CD4-positive, alpha-beta T cell (primary cell): ENCODE data around the gene ERAL1. TPM values are rescaled to one million over a fixed set of nuclear protein-coding genes. Genes with fewer than 3 reads are reported as not detected.

Experiments used
- ATAC-seq: fragments of 200-7000 bp; cut with Tn5 transposase; one replicate; pipeline ENCODE4 v1.10.0; 2022; ENCODE audit warnings: mild to moderate bottlenecking; ENCODE audit not compliant: poor library complexity
- CTCF ChIA-PET: fragments of 350-600 bp; sonication (Branson Sonifier 250); formaldehyde crosslinking; loops from one replicate; lab custom pipeline; 2021; ENCODE audit warnings: antibody characterized with exemption, inconsistent platforms; lab: Charles Lee
- POLR2A ChIA-PET: fragments of 350-600 bp; sonication (Branson Sonifier 250); formaldehyde crosslinking; loops from one replicate; lab custom pipeline; 2021; ENCODE audit warnings: antibody characterized with exemption, inconsistent platforms; lab: Charles Lee
- DNase-seq, 14 experiments: peaks; one replicate each; pipeline ENCODE4 v3.0.0-alpha.2; 2013 to 2020; ENCODE audit warnings: mixed read lengths in 2 of 14
- H3K27ac ChIP-seq, 2 donors: one replicate each; pipeline versions ENCODE4 v1.5.1 to v1.7.0; 2013; ENCODE audit warnings: low read length in 2 of 2, low read depth in 1 of 2, mild to moderate bottlenecking in 1 of 2
- H3K27me3 ChIP-seq, 2 experiments: 1 replicate in 1 of 2; 2 replicates in 1 of 2; pipeline versions ENCODE4 v1.6.1 to v1.7.0; 2013; ENCODE audit warnings: low read length in 2 of 2, control low read depth in 1 of 2, mild to moderate bottlenecking in 1 of 2, moderate library complexity in 1 of 2; ENCODE audit not compliant: insufficient read depth in 2 of 2, control insufficient read depth in 1 of 2
- H3K36me3 ChIP-seq: one replicate; pipeline ENCODE4 v1.6.1; 2013; ENCODE audit warnings: low read length, control low read depth; ENCODE audit not compliant: insufficient read depth
- H3K4me1 ChIP-seq: one replicate; pipeline ENCODE4 v1.6.1; 2013; ENCODE audit warnings: low read length, control low read depth; ENCODE audit not compliant: insufficient read depth
- H3K4me3 ChIP-seq: one replicate; pipeline ENCODE4 v1.5.1; 2013; ENCODE audit warnings: mild to moderate bottlenecking, low read length, moderate library complexity
- H3K9me3 ChIP-seq, 2 experiments: 1 replicate in 1 of 2; 2 replicates in 1 of 2; pipeline versions ENCODE4 v1.6.1 to v1.7.0; 2013; ENCODE audit warnings: low read length in 2 of 2, mild to moderate bottlenecking in 2 of 2, control low read depth in 1 of 2, moderate library complexity in 1 of 2; ENCODE audit not compliant: control insufficient read depth in 1 of 2, insufficient read depth in 1 of 2
- H3K27ac Mint-ChIP-seq: one replicate; pipeline ENCODE4 v1.8.0; 2020; ENCODE audit warnings: mixed read lengths
- H3K27me3 Mint-ChIP-seq: one replicate; pipeline ENCODE4 v1.8.0; 2021; ENCODE audit warnings: mixed read lengths
- H3K36me3 Mint-ChIP-seq: one replicate; pipeline ENCODE4 v1.8.0; 2021; ENCODE audit warnings: low read depth, mixed read lengths
- H3K4me1 Mint-ChIP-seq: one replicate; pipeline ENCODE4 v1.8.0; 2021; ENCODE audit warnings: low read depth, mixed read lengths
- H3K4me3 Mint-ChIP-seq: one replicate; pipeline ENCODE4 v1.8.0; 2020; ENCODE audit warnings: mild to moderate bottlenecking, mixed read lengths
- H3K9me3 Mint-ChIP-seq: one replicate; pipeline ENCODE4 v1.8.0; 2020; ENCODE audit warnings: mixed read lengths
- CTCF ChIP-seq: fragments of 200-600 bp; IDR thresholded peaks from one replicate; pipeline ENCODE4 v1.8.0; 2022; ENCODE audit warnings: antibody characterized with exemption, mild to moderate bottlenecking
- intact Hi-C, 2 experiments: fragments of 100-400 bp; cut with DNase I in 1 of 2; cut with micrococcal nuclease in 1 of 2; formaldehyde crosslinking; loops; one replicate each; pipeline versions ENCODE4 v1.15.1 to v1.9.0; 2023 to 2025; cut with DNase I, micrococcal nuclease
- total RNA-seq, 174 experiments: library from RNA in 2 of 174; stranded (reverse) in 2 of 174; gene quantifications; one replicate each; pipeline ENCODE4 v1.2.3 and lab custom pipeline; 2021 to 2026

Gene ERAL1
- total RNA-seq, 2 experiments from 2014 or later = 15.6 to 16.8 TPM

GRCh38 chr17:28878158-28878910 is 23.5 kb downstream of the ERAL1 start:
- DNase-seq (no peak), ATAC-seq (no peak)
- Mint-ChIP-seq H3K9me3 (no peaks in the 10 kb centered on the region), H3K27ac (no peak overlapping the region), H3K4me1 (no peaks in the 10 kb centered on the region), H3K36me3 (peaks cover 59% of the 10 kb centered on the region), H3K27me3 (no peaks in the 10 kb centered on the region), H3K4me3 (no peak overlapping the region)
- Histone ChIP-seq H3K27me3 (no peaks in the 10 kb centered on the region), H3K27ac (no peak overlapping the region), H3K4me1 (no peaks in the 10 kb centered on the region), H3K4me3 (no peak overlapping the region), H3K9me3 (no peaks in the 10 kb centered on the region), H3K36me3 (peaks cover 54% of the 10 kb centered on the region)
- CTCF ChIA-PET = no interaction called here
- no peak for TF ChIP-seq CTCF
- intact Hi-C loops = no loop called here
- POLR2A ChIA-PET = no interaction called here

DNA sequence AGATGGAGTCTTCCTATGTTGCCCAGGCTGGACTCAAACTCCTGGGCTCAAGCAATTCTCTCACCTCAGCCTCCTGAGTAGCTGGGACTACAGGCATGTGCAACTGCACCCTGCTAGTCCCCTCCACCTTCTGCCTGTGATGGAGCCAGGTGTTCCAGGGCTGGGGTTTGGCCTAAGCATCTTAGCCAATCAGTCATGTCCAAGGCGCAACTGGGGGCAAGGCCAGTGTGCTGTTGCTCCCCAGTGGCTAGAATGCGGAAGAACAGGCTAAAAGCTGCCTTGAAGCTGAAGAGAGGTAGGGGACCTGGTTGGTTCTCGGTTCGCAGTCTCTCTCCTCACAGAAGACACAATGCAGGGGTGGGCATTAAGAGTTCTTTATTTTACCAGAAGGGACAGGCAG is 24.2 kb downstream of the ERAL1 start:
- ATAC-seq (no peak), DNase-seq (no peak)
- no peaks in the 10 kb centered on the region for H3K9me3 Mint-ChIP-seq
- no peak for TF ChIP-seq CTCF
- Histone ChIP-seq H3K4me3 (no peak overlapping the region), H3K9me3 (no peaks in the 10 kb centered on the region), H3K4me1 (no peaks in the 10 kb centered on the region), H3K27me3 (no peaks in the 10 kb centered on the region), H3K36me3 (peaks cover 60% of the 10 kb centered on the region), H3K27ac (no peak overlapping the region)
- peaks cover 65% of the 10 kb centered on the region for H3K36me3 Mint-ChIP-seq
- POLR2A ChIA-PET = interaction anchor here (1.4 kb wide), 1 partner anchor 8 kb away, joined by 4 read pairs; no protein-coding TSS in a partner anchor
- H3K27me3 Mint-ChIP-seq = no peaks in the 10 kb centered on the region
- H3K27ac Mint-ChIP-seq = no peak overlapping the region
- H3K4me1 Mint-ChIP-seq = no peaks in the 10 kb centered on the region
- H3K4me3 Mint-ChIP-seq = no peak overlapping the region
- CTCF ChIA-PET = interaction anchor here (0.7 kb wide), 1 partner anchor 17 kb away, joined by 3 read pairs; no protein-coding TSS in a partner anchor
- intact Hi-C loops = no loop called here

GRCh38 chr17:28879886-28880571 is 25.2 kb downstream of the ERAL1 start:
- no peak for ATAC-seq
- no peak overlapping the region for H3K4me3 ChIP-seq
- Mint-ChIP-seq H3K4me1 (no peaks in the 10 kb centered on the region), H3K27ac (no peak overlapping the region), H3K4me3 (no peak overlapping the region), H3K9me3 (no peaks in the 10 kb centered on the region), H3K36me3 (peaks cover 75% of the 10 kb centered on the region), H3K27me3 (no peaks in the 10 kb centered on the region)
- POLR2A ChIA-PET = interaction anchor here (1.4 kb wide), 1 partner anchor 9 kb away, joined by 4 read pairs; no protein-coding TSS in a partner anchor
- no peaks in the 10 kb centered on the region for H3K27me3 ChIP-seq
- intact Hi-C loops = no loop called here
- H3K27ac ChIP-seq = no peak overlapping the region
- H3K9me3 ChIP-seq = no peaks in the 10 kb centered on the region
- CTCF ChIA-PET = no interaction called here
- peaks cover 71% of the 10 kb centered on the region for H3K36me3 ChIP-seq
- no peak for DNase-seq
- no peaks in the 10 kb centered on the region for H3K4me1 ChIP-seq
- TF ChIP-seq CTCF = no peak
